Neuron (in vitro differentiated cells): ENCODE data around the gene CRKL.
A peak's percentile ranks its signal among the peaks of the same experiment; 100 is the strongest.

Source experiments
- H2AFZ ChIP-seq: one replicate; pipeline ENCODE4 v1.6.1; 2013; ENCODE audit warnings: low read depth, mild to moderate bottlenecking, inconsistent platforms, low read length, moderate library complexity
- H3K27me3 ChIP-seq: one replicate; pipeline ENCODE4 v1.6.1; 2013; ENCODE audit warnings: low read length; ENCODE audit not compliant: insufficient read depth
- H3K36me3 ChIP-seq: one replicate; pipeline ENCODE4 v1.6.1; 2013; ENCODE audit warnings: low read length; ENCODE audit not compliant: insufficient read depth
- H3K4me1 ChIP-seq: one replicate; pipeline ENCODE4 v1.6.1; 2013; ENCODE audit warnings: low read length; ENCODE audit not compliant: insufficient read depth
- H3K4me3 ChIP-seq: 2 replicates; pipeline ENCODE4 v1.5.1; 2013; ENCODE audit warnings: mild to moderate bottlenecking, low read length, moderate library complexity
- H3K9me3 ChIP-seq: one replicate; pipeline ENCODE4 v1.6.1; 2013; ENCODE audit warnings: low read length

CRKL gene

DNA sequence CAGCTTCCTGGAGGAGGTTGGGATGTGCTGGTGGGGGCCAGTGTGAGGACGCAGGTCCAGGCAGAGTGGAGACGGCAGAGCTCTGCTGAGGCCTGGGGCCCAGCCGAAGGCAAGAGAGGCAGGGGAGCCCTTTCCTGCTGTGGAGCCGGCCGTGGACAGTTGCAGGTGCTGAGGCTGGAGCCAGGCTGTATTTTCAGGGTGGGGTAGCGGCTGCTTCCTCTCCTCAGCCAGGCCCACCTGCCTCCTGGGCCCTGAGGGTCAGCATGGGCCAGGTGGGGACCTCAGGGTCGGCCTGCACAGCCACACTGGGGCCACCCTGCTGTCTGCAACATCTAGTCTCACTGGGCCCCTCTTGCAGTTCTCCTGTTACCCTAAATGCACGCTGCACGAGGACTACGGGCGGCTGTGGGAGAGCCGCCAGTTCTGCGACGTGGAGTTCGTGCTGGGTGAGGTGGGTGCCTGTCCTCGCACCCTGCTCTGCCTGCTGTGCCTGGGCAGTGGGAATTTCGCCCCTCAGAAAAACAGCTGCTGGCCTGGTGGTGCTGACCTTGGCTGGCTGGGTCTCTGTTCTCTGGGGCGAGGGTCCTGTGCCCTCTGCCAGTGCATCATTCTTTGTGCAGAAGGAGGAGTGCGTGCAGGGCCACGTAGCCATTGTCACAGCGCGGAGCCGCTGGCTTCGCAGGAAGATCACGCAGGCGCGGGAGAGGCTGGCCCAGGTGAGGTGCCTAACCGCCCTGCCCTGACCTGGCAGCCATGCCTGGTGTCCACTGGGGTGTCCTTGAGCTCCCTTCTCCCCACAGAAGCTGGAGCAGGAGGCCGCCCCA, 76.3 kb downstream of the CRKL start:
- no peaks in the 10 kb centered on the region for H3K9me3 ChIP-seq
- H3K4me1 ChIP-seq = no peaks in the 10 kb centered on the region
- H3K27me3 ChIP-seq = no peaks in the 10 kb centered on the region
- no peak overlapping the region for H3K4me3 ChIP-seq
- H2AFZ ChIP-seq = no peak overlapping the region
- peaks cover 41% of the 10 kb centered on the region for H3K36me3 ChIP-seq

GRCh38 chr22:20994128-20994901, 77.1 kb downstream of the CRKL start:
- no peaks in the 10 kb centered on the region for H3K27me3 ChIP-seq
- H3K9me3 ChIP-seq = no peaks in the 10 kb centered on the region
- H3K36me3 ChIP-seq = peaks cover 48% of the 10 kb centered on the region
- no peaks in the 10 kb centered on the region for H3K4me1 ChIP-seq
- no peak overlapping the region for H2AFZ ChIP-seq
- H3K4me3 ChIP-seq = no peak overlapping the region

DNA sequence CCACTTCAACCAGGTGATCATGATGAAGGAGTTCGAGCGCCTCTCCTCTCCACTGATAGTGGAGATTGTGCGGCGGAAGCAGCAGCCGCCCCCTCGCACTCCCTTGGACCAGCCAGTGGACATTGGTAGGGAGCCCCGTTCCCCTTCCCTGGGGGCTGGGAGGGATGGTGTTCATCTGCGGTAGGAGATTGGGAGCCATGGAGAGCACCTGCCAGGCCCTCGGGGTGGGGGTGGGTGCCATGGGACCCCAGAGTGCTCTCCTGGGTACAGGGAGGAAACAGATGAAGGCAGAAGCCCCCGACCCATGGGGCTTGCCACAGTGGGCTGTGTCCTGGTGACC, 77.7 kb downstream of the CRKL start:
- Histone ChIP-seq H3K4me1 (no peaks in the 10 kb centered on the region), H3K4me3 (no peak overlapping the region), H3K36me3 (peaks cover 53% of the 10 kb centered on the region), H3K9me3 (no peaks in the 10 kb centered on the region), H3K27me3 (no peaks in the 10 kb centered on the region), H2AFZ (no peak overlapping the region)

DNA sequence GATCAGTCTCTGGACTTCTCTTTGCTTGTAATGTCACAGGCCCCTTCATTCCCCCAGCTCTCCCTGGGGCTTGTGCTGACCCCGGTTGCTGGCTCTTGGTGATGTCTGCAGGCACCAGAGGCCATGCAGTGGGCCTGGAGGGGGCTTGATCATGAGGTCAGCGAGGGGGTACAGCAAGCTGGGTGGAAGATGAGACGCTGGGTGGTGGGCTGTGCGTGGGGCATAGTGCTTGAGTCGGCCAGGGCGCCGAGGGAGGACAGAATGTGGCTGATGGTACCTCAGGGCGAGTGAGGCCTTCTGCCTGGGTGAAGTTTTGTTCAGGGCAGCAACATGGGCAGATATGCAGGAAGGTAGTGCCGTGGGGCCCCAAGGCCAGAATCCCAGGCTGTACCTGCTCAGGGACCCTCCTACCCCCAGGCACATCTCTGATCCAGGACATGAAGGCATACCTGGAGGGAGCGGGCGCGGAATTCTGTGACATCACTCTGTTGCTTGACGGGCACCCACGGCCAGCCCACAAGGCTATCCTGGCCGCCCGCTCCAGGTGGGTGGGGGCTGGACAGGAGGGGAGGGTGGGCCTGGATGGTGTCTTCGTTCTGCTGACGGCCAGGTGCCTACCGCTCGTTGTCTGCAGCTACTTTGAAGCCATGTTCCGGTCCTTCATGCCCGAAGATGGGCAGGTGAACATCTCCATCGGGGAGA, 78.3 kb downstream of the CRKL start:
- Histone ChIP-seq H2AFZ (no peak overlapping the region), H3K4me1 (peaks cover 6% of the 10 kb centered on the region), H3K27me3 (no peaks in the 10 kb centered on the region), H3K36me3 (peaks cover 58% of the 10 kb centered on the region), H3K4me3 (no peak overlapping the region), H3K9me3 (no peaks in the 10 kb centered on the region)

GRCh38 chr22:20996031-20996410, 78.8 kb downstream of the CRKL start:
- H3K4me3 ChIP-seq = no peak overlapping the region
- H3K4me1 ChIP-seq = peaks cover 11% of the 10 kb centered on the region
- no peak overlapping the region for H2AFZ ChIP-seq
- H3K27me3 ChIP-seq = no peaks in the 10 kb centered on the region
- peaks cover 53% of the 10 kb centered on the region for H3K36me3 ChIP-seq
- no peaks in the 10 kb centered on the region for H3K9me3 ChIP-seq

GRCh38 chr22:20996598-20997535, 79.7 kb downstream of the CRKL start:
- Histone ChIP-seq H3K36me3 (peaks cover 51% of the 10 kb centered on the region), H3K4me1 (peaks cover 12% of the 10 kb centered on the region), H3K27me3 (no peaks in the 10 kb centered on the region), H2AFZ (no peak overlapping the region), H3K9me3 (no peaks in the 10 kb centered on the region), H3K4me3 (no peak overlapping the region)

DNA sequence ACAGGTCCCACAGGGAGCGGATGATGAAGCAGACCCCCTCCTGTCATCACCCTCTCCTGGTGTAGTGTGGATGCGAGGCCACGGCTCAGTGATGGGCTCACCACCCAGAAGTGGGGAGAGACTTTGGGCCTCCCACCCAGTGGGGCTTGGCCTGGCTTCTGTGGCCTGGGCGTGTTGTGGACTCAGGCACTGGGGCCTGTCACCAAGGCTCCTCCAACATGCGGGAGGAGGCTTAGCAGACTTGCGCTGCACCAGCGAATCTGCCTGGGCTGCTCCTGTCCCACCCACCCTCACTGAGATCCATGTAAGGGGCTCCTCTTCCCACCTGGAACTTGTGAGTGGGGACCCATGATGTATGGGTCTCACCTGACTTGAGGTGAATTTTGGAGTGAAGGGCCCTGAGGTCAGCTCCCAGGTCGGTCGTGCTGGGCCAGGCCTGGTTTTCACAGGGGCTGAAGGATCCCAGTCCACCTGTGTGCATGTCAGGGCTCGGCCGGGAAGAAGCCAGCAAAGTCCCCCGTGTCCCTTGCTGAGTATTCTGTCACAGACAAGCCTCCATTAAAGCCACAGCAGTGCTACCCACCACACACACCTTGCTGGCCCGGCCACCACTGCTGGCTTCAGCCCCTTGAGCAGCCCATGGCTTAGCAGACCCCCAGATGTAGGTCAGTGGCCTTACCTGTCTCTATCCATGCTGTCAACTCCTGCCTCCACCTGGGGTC, 80.5 kb downstream of the CRKL start:
- Histone ChIP-seq H3K9me3 (no peaks in the 10 kb centered on the region), H2AFZ (no peak overlapping the region), H3K4me3 (no peak overlapping the region), H3K27me3 (no peaks in the 10 kb centered on the region), H3K36me3 (peaks cover 43% of the 10 kb centered on the region), H3K4me1 (peaks cover 13% of the 10 kb centered on the region)

- H3K27me3 ChIP-seq = no peaks in the 10 kb centered on the region
- H3K9me3 ChIP-seq = no peaks in the 10 kb centered on the region
- H3K4me1 ChIP-seq = peaks cover 19% of the 10 kb centered on the region
- H3K4me3 ChIP-seq = no peak overlapping the region
- peaks cover 38% of the 10 kb centered on the region for H3K36me3 ChIP-seq
- no peak overlapping the region for H2AFZ ChIP-seq
Observed at GRCh38 chr22:20998411-20999336, 81.5 kb downstream of the CRKL start.

DNA sequence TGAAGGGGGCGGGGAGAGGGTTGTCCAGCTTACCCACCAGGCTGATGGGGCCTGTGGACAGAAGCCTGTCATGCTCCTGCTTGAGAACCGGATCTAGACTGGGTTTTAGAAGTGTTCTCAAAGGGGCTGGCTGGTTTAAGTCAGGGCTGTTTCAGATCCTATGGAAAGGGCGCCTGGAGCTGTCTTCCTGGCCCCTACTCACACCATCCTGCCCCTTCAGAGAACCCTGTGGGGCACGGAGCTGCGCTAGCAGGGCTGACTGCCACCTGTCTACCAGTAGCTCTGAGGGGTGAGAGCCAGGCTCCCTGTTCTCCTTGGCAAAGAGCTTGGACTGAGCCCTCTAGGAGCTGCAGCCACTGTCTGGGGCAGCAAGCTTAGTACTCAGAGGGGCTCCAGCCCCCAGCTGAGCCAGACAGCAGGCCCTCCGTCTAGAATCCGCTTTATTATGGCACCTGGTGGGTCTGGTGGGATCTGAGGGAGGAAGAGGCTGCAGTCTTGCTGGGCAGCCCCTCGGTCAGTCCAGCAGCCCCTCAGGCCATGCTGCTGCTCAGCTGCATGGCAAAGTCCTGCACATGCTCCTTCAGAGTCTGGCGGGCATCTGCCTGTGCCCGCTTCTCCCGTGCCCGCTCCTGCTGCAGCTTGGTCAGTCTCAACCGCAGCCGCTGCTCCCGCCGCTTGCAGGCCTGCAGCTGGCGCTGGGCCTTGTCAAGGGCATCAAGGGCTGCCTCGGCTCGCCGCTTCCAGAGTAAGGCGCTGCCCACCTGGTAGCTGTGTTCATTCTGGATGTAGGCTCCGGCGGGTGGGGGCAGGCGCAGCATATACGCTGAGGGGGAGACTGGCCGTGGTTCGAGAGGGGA, 82.4 kb downstream of the CRKL start:
- Histone ChIP-seq H2AFZ (no peak overlapping the region), H3K27me3 (no peaks in the 10 kb centered on the region), H3K4me3 (no peak overlapping the region), H3K4me1 (peaks cover 19% of the 10 kb centered on the region), H3K36me3 (peaks cover 35% of the 10 kb centered on the region), H3K9me3 (no peaks in the 10 kb centered on the region)

DNA sequence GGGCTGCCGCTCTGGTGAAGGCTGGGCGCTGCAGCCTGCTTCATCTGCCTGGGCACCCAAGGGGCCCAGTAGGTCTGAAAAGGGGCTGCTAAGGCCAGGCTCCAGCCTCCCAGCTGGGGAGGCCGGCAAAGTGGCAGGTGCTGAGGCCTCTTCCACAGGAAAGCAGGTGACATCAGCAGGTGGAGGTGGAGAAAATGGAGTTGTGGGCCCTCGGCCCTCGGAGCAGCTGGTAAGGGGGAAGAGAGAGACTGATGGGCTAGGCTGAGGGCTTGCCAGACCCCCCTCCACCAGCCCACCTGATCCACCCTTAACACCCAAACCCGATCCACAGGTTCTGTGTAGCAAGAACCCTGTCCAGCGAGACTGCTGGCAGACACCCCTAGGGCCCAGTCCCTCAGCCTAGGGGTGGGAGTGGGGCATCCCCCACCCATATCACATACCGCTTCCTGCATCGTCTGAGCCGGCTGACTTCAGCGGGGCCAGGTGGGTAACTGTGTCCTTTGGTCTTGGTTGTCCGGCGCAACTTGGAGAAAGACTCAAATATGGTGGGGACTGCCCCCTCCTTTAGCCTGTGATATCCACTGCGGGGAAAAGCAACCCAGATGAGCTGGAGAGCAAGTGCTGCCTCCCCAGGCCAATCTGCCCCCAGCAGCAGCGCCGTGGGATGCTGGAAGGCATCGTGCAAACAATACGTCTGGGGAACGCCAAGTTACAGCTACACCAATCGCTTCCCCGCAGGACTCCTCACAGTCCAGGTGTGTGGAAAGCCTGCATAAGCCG, 83.2 kb downstream of the CRKL start:
- H3K4me1 ChIP-seq = peaks cover 19% of the 10 kb centered on the region
- H3K36me3 ChIP-seq = peaks cover 32% of the 10 kb centered on the region
- H3K4me3 ChIP-seq = peak overlapping the region; percentile 60
- no peak overlapping the region for H2AFZ ChIP-seq
- H3K27me3 ChIP-seq = no peaks in the 10 kb centered on the region
- H3K9me3 ChIP-seq = no peaks in the 10 kb centered on the region
